Trophoblast cell (in vitro differentiated cells and primary cell): ENCODE results near the gene C2CD5.

Experiments
- DNase-seq, 2 donors: peaks; one replicate each; pipeline ENCODE4 v3.0.0-alpha.2; 2016
- H2AFZ ChIP-seq: 2 replicates; pipeline ENCODE4 v1.6.1; 2013; ENCODE audit warnings: low read length, moderate library complexity, mild to moderate bottlenecking; ENCODE audit not compliant: insufficient read depth, poor library complexity
- H2AK5ac ChIP-seq: 2 replicates; pipeline ENCODE4 v1.6.1; 2013; ENCODE audit warnings: mild to moderate bottlenecking, low read length
- H2BK120ac ChIP-seq: 2 replicates; pipeline ENCODE4 v1.6.1; 2013; ENCODE audit warnings: low read length, mild to moderate bottlenecking, moderate library complexity; ENCODE audit not compliant: insufficient read depth, poor library complexity
- H2BK12ac ChIP-seq: 2 replicates; pipeline ENCODE4 v1.6.1; 2013; ENCODE audit warnings: mild to moderate bottlenecking, low read length, moderate library complexity
- H2BK5ac ChIP-seq: 2 replicates; pipeline ENCODE4 v1.6.1; 2013; ENCODE audit warnings: low read length, low read depth, moderate library complexity, mild to moderate bottlenecking; ENCODE audit not compliant: poor library complexity
- H3K14ac ChIP-seq: 2 replicates; pipeline ENCODE4 v1.6.1; 2013; ENCODE audit warnings: mild to moderate bottlenecking, low read length
- H3K18ac ChIP-seq: 2 replicates; pipeline ENCODE4 v1.6.1; 2013; ENCODE audit warnings: mild to moderate bottlenecking, low read length
- H3K23ac ChIP-seq: 2 replicates; pipeline ENCODE4 v1.6.1; 2013; ENCODE audit warnings: low read length
- H3K27ac ChIP-seq: 2 replicates; pipeline ENCODE4 v1.5.1; 2013; ENCODE audit warnings: low read depth, mild to moderate bottlenecking, inconsistent platforms, low read length, moderate library complexity
- H3K27me3 ChIP-seq: 2 replicates; pipeline ENCODE4 v1.6.1; 2013; ENCODE audit warnings: inconsistent platforms, mild to moderate bottlenecking, low read length, moderate library complexity; ENCODE audit not compliant: insufficient read depth
- H3K36me3 ChIP-seq, 2 experiments: 1 replicate in 1 of 2; 2 replicates in 1 of 2; pipeline ENCODE4 v1.6.1; 2013; ENCODE audit warnings: low read length in 2 of 2, mild to moderate bottlenecking in 2 of 2, moderate library complexity in 1 of 2; ENCODE audit not compliant: insufficient read depth in 2 of 2, control insufficient read depth in 1 of 2
- H3K4ac ChIP-seq: 2 replicates; pipeline ENCODE4 v1.6.1; 2013; ENCODE audit warnings: low read depth, mild to moderate bottlenecking, low read length, moderate library complexity
- H3K4me1 ChIP-seq, 2 experiments: 1 replicate in 1 of 2; 2 replicates in 1 of 2; pipeline ENCODE4 v1.6.1; 2013; ENCODE audit warnings: low read length in 2 of 2, mild to moderate bottlenecking in 2 of 2, moderate library complexity in 1 of 2; ENCODE audit not compliant: insufficient read depth in 2 of 2, control insufficient read depth in 1 of 2
- H3K4me2 ChIP-seq: 2 replicates; pipeline ENCODE4 v1.6.1; 2013; ENCODE audit warnings: inconsistent platforms, mild to moderate bottlenecking, low read length, moderate library complexity
- H3K4me3 ChIP-seq: 2 replicates; pipeline ENCODE4 v1.5.1; 2013; ENCODE audit warnings: mild to moderate bottlenecking, low read depth, low read length, inconsistent platforms
- H3K79me1 ChIP-seq: one replicate; pipeline ENCODE4 v1.6.1; 2013; ENCODE audit warnings: low read length
- H3K79me2 ChIP-seq: 2 replicates; pipeline ENCODE4 v1.6.1; 2013; ENCODE audit warnings: low read length, mild to moderate bottlenecking; ENCODE audit not compliant: control insufficient read depth, insufficient read depth, poor library complexity
- H3K9ac ChIP-seq: 2 replicates; pipeline ENCODE4 v1.6.1; 2013; ENCODE audit warnings: mild to moderate bottlenecking, low read length
- H3K9me3 ChIP-seq: 2 replicates; pipeline ENCODE4 v1.6.1; 2013; ENCODE audit warnings: low read depth, mild to moderate bottlenecking, control low read depth, inconsistent platforms, low read length; ENCODE audit not compliant: insufficient read depth
- H4K12ac ChIP-seq: 2 replicates; pipeline ENCODE4 v1.6.1; 2013; ENCODE audit warnings: low read depth, mild to moderate bottlenecking, low read length, moderate library complexity
- H4K8ac ChIP-seq: 2 replicates; pipeline ENCODE4 v1.6.1; 2013; ENCODE audit warnings: low read depth, mild to moderate bottlenecking, low read length, moderate library complexity
- H4K91ac ChIP-seq: one replicate; pipeline ENCODE4 v1.6.1; 2013; ENCODE audit warnings: low read depth, mild to moderate bottlenecking, low read length, moderate library complexity
- WGBS: extraction: QIAGEN DNeasy Blood & Tissue Kit; methylation state at CpG from one replicate; pipeline ENCODE4 v1.1.7; 2013; ENCODE audit warnings: missing lambda C conversion rate; ENCODE audit not compliant: insufficient read length, insufficient coverage; ENCODE audit errors: extremely low coverage; 5-methylcytosine and 5-hydroxymethylcytosine counted together

Gene C2CD5

GRCh38 chr12:22525426-22525825 is 18.9 kb downstream of the C2CD5 start:
- H3K9me3 ChIP-seq: no peaks in the 10 kb centered on the region
- no peak overlapping the region for H3K27ac ChIP-seq
- no peak overlapping the region for H4K91ac ChIP-seq
- DNase-seq: no peak
- no peaks in the 10 kb centered on the region for H3K4me1 ChIP-seq
- H2BK12ac ChIP-seq: no peak overlapping the region
- H3K23ac ChIP-seq: no peak overlapping the region
- no CpG with 5 or more reads among the region's 2 CpGs for WGBS
- no peak overlapping the region for H3K18ac ChIP-seq
- no peak overlapping the region for H4K8ac ChIP-seq
- no peak overlapping the region for H2BK120ac ChIP-seq
- H3K4ac ChIP-seq: no peak overlapping the region
- H3K4me2 ChIP-seq: no peak overlapping the region
- no peaks in the 10 kb centered on the region for H3K79me2 ChIP-seq
- no peak overlapping the region for H2AFZ ChIP-seq
- H3K27me3 ChIP-seq: no peaks in the 10 kb centered on the region
- no peak overlapping the region for H3K9ac ChIP-seq
- no peaks in the 10 kb centered on the region for H3K79me1 ChIP-seq
- no peak overlapping the region for H4K12ac ChIP-seq
- no peak overlapping the region for H2AK5ac ChIP-seq
- H2BK5ac ChIP-seq: no peak overlapping the region
- H3K4me3 ChIP-seq: no peak overlapping the region
- peaks cover 1 to 2% of the 10 kb centered on the region in 2 experiments for H3K36me3 ChIP-seq
- no peak overlapping the region for H3K14ac ChIP-seq

- Histone ChIP-seq H3K27ac (no peak overlapping the region), H2AFZ (no peak overlapping the region), H3K27me3 (no peaks in the 10 kb centered on the region), H3K4me2 (no peak overlapping the region), H3K4me3 (no peak overlapping the region), H2BK5ac (no peak overlapping the region), H3K36me3 (peaks cover 2 to 4% of the 10 kb centered on the region in 2 experiments), H2BK12ac (no peak overlapping the region), H3K9me3 (no peaks in the 10 kb centered on the region), H4K91ac (no peak overlapping the region), H3K4ac (no peak overlapping the region), H3K4me1 (no peaks in the 10 kb centered on the region), H3K9ac (no peak overlapping the region), H4K8ac (no peak overlapping the region), H3K79me1 (no peaks in the 10 kb centered on the region), H3K23ac (no peak overlapping the region), H4K12ac (no peak overlapping the region), H2AK5ac (no peak overlapping the region), H3K14ac (no peak overlapping the region), H3K79me2 (no peaks in the 10 kb centered on the region), H2BK120ac (no peak overlapping the region), H3K18ac (no peak overlapping the region)
- no peak for DNase-seq
- WGBS: no CpG with 5 or more reads among the region's 6 CpGs
These were observed 25.3 kb downstream of the C2CD5 start for GRCh38 chr12:22518998-22519397.

GRCh38 chr12:22518060-22518719 is 26.2 kb downstream of the C2CD5 start:
- no peak overlapping the region for H3K4ac ChIP-seq
- DNase-seq: no peak
- no peak overlapping the region for H2AFZ ChIP-seq
- H4K8ac ChIP-seq: no peak overlapping the region
- no peak overlapping the region for H3K23ac ChIP-seq
- H2BK120ac ChIP-seq: no peak overlapping the region
- no peak overlapping the region for H3K4me3 ChIP-seq
- H3K9me3 ChIP-seq: no peaks in the 10 kb centered on the region
- no peak overlapping the region for H2AK5ac ChIP-seq
- no peaks in the 10 kb centered on the region for H3K4me1 ChIP-seq
- H4K91ac ChIP-seq: no peak overlapping the region
- H3K79me1 ChIP-seq: no peaks in the 10 kb centered on the region
- no peaks in the 10 kb centered on the region for H3K79me2 ChIP-seq
- no peak overlapping the region for H2BK5ac ChIP-seq
- H3K36me3 ChIP-seq: peaks cover 2 to 3% of the 10 kb centered on the region in 2 experiments
- no peak overlapping the region for H2BK12ac ChIP-seq
- no peak overlapping the region for H4K12ac ChIP-seq
- H3K14ac ChIP-seq: no peak overlapping the region
- H3K9ac ChIP-seq: no peak overlapping the region
- no peaks in the 10 kb centered on the region for H3K27me3 ChIP-seq
- H3K27ac ChIP-seq: no peak overlapping the region
- no peak overlapping the region for H3K18ac ChIP-seq
- no CpG with 5 or more reads among the region's 1 CpG for WGBS
- no peak overlapping the region for H3K4me2 ChIP-seq

GRCh38 chr12:22514875-22515274 is 29.5 kb downstream of the C2CD5 start:
- no CpG with 5 or more reads among the region's 1 CpG for WGBS
- Histone ChIP-seq H3K18ac (no peak overlapping the region), H3K27me3 (no peaks in the 10 kb centered on the region), H2BK5ac (no peak overlapping the region), H3K9me3 (no peaks in the 10 kb centered on the region), H4K12ac (peak overlapping the region; percentile 62), H3K36me3 (peaks cover 0 to 3% of the 10 kb centered on the region in 2 experiments), H2AK5ac (no peak overlapping the region), H4K91ac (no peak overlapping the region), H2AFZ (no peak overlapping the region), H2BK120ac (no peak overlapping the region), H3K4me1 (no peaks in the 10 kb centered on the region), H3K79me1 (no peaks in the 10 kb centered on the region), H3K4me3 (no peak overlapping the region), H3K14ac (no peak overlapping the region), H3K23ac (peak overlapping the region; percentile 92), H4K8ac (no peak overlapping the region), H3K4ac (no peak overlapping the region), H3K79me2 (no peaks in the 10 kb centered on the region), H3K27ac (no peak overlapping the region), H3K9ac (no peak overlapping the region), H3K4me2 (no peak overlapping the region), H2BK12ac (no peak overlapping the region)
- no peak for DNase-seq
